SU-DHL-6 (cell line): ENCODE results near the gene IQSEC3.

ENCODE experiments used
- H2AFZ ChIP-seq: fragments of 200-600 bp; sonication (generic); 2 replicates; pipeline ENCODE4 v1.6.1; 2014; ENCODE audit warnings: low read depth, mild to moderate bottlenecking, moderate library complexity, mixed read lengths, antibody characterized with exemption, low read length; ENCODE audit not compliant: severe bottlenecking
- H3F3A ChIP-seq: fragments of 200-600 bp; shearing (Covaris generic); 2 replicates; pipeline ENCODE4 v1.6.0; 2016; ENCODE audit warnings: antibody characterized with exemption, mild to moderate bottlenecking; ENCODE audit not compliant: insufficient read depth
- H3K27ac ChIP-seq: fragments of 200-600 bp; sonication (generic); 2 replicates; pipeline ENCODE4 v1.5.1; 2016; ENCODE audit warnings: low read depth, mild to moderate bottlenecking, low read length, moderate library complexity, mixed read lengths
- H3K27me3 ChIP-seq: fragments of 200-600 bp; sonication (generic), shearing (Covaris generic); 2 replicates; pipeline ENCODE4 v1.6.0; 2014; ENCODE audit warnings: mild to moderate bottlenecking, low read length
- H3K36me3 ChIP-seq: fragments of 200-600 bp; sonication (generic); 2 replicates; pipeline ENCODE4 v1.6.1; 2014; ENCODE audit warnings: mild to moderate bottlenecking, low read length, mixed read lengths
- H3K4me2 ChIP-seq: fragments of 300-600, 200-600 bp; shearing (Covaris generic), sonication (generic); 2 replicates; pipeline ENCODE4 v1.6.0; 2014; ENCODE audit warnings: low read length, low read depth, mild to moderate bottlenecking; ENCODE audit not compliant: poor library complexity, severe bottlenecking
- H3K4me3 ChIP-seq: fragments of 200-600 bp; sonication (generic); 2 replicates; pipeline ENCODE4 v1.5.1; 2014; ENCODE audit warnings: antibody characterized with exemption, low read length, mild to moderate bottlenecking, mixed read lengths; ENCODE audit not compliant: insufficient read depth, poor library complexity, severe bottlenecking
- H3K79me2 ChIP-seq: fragments of 200-600 bp; sonication (generic); 2 replicates; pipeline ENCODE4 v1.6.1; 2014; ENCODE audit warnings: mild to moderate bottlenecking, low read length, moderate library complexity; ENCODE audit not compliant: insufficient read depth
- H3K9ac ChIP-seq: fragments of 200-600 bp; sonication (generic); 2 replicates; pipeline ENCODE4 v1.7.0; 2014; ENCODE audit warnings: mild to moderate bottlenecking, low read length
- H3K9me2 ChIP-seq: fragments of 200-600 bp; sonication (generic); replicated peaks from 2 replicates; pipeline ENCODE4 v1.6.1; 2014; ENCODE audit warnings: low read length; ENCODE audit not compliant: insufficient read depth
- H3K9me3 ChIP-seq: fragments of 200-600 bp; sonication (generic); 2 replicates; pipeline ENCODE4 v1.6.1; 2014; ENCODE audit warnings: low read length, mixed read lengths; ENCODE audit not compliant: insufficient read depth
- H4K20me1 ChIP-seq: fragments of 200-600 bp; sonication (generic); 2 replicates; pipeline ENCODE4 v1.6.1; 2014; ENCODE audit warnings: low read depth, mild to moderate bottlenecking, antibody characterized with exemption, low read length, moderate library complexity, mixed read lengths
- EZH2phosphoT487 ChIP-seq: fragments of 200-600 bp; sonication (generic), shearing (Covaris generic); conservative IDR thresholded peaks from 2 replicates; pipeline ENCODE4 v1.6.1; 2018; ENCODE audit warnings: mild to moderate bottlenecking, antibody characterized with exemption, low read length, moderate library complexity, mixed read lengths
- TF ChIP-seq, protein P1 (sequence below): fragments of 200-600 bp; sonication (generic); IDR thresholded peaks from one replicate; pipeline ENCODE4 v1.5.1; 2017; ENCODE audit warnings: antibody characterized with exemption, mild to moderate bottlenecking, low read length, moderate library complexity; ENCODE audit not compliant: insufficient read depth, poor library complexity, severe bottlenecking

IQSEC3 gene

DNA sequence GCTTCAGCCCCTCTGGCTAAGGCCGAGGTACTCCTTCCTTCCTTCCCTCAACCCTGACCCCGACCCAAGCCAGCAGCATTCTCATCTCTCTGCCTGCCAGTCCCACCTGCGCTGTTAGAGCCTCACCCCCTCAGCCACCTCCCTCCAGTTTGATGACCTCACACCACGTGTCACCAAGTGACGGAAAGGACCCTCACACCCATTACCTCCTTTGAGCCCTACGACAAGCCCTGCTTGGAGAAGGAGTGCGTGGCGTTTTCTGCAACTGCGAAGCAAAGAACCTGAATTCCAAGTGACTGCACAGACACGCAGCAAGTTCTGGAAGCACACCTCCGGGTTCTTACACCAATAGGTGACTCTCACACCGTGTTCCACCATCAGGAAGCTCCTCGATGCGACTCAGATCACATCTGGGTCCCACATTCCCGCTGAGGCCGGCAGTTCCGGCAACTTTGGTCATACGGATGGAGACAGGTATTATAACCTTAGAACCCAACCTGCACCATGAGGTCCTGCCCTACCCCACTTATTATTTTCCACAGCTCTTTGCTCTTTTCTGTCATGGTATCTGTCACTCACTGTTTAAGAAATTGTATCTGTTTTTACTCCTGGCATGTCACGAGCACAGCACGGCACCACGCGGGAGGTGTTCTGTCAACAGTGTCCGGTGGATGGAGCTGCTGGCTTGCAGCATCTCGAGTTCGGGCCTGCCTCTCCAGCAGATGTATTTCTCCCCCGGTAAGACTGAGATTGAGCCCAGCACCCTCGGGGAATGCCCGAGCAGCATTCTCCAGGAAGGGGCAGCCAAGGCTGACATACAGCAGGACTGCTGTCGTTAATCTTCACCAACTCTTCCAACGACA, 152.4 kb downstream of the IQSEC3 start:
- Histone ChIP-seq H4K20me1 (no peaks in the 10 kb centered on the region), H3K79me2 (no peaks in the 10 kb centered on the region), H3K4me2 (no peak overlapping the region), H3K9ac (no peak overlapping the region), H3F3A (no peaks in the 10 kb centered on the region), H3K9me3 (no peaks in the 10 kb centered on the region), H3K27ac (no peak overlapping the region), H2AFZ (no peak overlapping the region), H3K4me3 (no peak overlapping the region), H3K27me3 (no peaks in the 10 kb centered on the region), H3K36me3 (no peaks in the 10 kb centered on the region), H3K9me2 (no peaks in the 10 kb centered on the region)
- TF ChIP-seq, protein P1, sequence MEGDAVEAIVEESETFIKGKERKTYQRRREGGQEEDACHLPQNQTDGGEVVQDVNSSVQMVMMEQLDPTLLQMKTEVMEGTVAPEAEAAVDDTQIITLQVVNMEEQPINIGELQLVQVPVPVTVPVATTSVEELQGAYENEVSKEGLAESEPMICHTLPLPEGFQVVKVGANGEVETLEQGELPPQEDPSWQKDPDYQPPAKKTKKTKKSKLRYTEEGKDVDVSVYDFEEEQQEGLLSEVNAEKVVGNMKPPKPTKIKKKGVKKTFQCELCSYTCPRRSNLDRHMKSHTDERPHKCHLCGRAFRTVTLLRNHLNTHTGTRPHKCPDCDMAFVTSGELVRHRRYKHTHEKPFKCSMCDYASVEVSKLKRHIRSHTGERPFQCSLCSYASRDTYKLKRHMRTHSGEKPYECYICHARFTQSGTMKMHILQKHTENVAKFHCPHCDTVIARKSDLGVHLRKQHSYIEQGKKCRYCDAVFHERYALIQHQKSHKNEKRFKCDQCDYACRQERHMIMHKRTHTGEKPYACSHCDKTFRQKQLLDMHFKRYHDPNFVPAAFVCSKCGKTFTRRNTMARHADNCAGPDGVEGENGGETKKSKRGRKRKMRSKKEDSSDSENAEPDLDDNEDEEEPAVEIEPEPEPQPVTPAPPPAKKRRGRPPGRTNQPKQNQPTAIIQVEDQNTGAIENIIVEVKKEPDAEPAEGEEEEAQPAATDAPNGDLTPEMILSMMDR, result no peak
- no peak for TF ChIP-seq EZH2phosphoT487

DNA sequence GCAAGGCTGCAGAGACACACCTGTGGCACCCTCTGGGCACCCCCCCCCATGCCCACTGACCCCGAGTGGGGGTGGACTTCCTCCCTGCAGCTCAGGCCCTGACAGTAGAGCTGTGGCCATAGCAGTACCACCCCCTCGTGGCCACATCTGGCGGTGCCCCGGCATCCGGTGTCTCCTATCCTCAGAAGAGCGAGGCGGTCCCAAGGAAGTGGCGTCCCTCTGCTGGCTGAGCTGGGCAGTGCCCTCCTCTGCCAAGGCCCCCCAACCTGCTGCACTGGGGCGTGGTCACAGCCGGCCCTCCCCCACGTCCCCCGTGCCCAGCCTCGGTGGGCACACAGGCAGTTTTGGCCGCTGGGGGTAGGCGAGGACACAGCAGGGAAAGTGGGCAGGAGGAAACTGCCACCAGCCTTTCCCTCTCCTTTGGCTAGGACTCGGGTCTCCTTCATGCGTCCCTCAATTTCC, 153.4 kb downstream of the IQSEC3 start:
- H3K27me3 ChIP-seq, result no peaks in the 10 kb centered on the region
- TF ChIP-seq, protein P1, result peak; percentile 89
- no peak for TF ChIP-seq EZH2phosphoT487
- H3K36me3 ChIP-seq, result no peaks in the 10 kb centered on the region
- no peaks in the 10 kb centered on the region for H4K20me1 ChIP-seq
- no peak overlapping the region for H2AFZ ChIP-seq
- H3K9me3 ChIP-seq, result no peaks in the 10 kb centered on the region
- H3K79me2 ChIP-seq, result no peaks in the 10 kb centered on the region
- H3K4me2 ChIP-seq, result no peak overlapping the region
- no peak overlapping the region for H3K27ac ChIP-seq
- H3F3A ChIP-seq, result no peaks in the 10 kb centered on the region
- no peak overlapping the region for H3K4me3 ChIP-seq
- H3K9ac ChIP-seq, result no peak overlapping the region
- H3K9me2 ChIP-seq, result no peaks in the 10 kb centered on the region

DNA sequence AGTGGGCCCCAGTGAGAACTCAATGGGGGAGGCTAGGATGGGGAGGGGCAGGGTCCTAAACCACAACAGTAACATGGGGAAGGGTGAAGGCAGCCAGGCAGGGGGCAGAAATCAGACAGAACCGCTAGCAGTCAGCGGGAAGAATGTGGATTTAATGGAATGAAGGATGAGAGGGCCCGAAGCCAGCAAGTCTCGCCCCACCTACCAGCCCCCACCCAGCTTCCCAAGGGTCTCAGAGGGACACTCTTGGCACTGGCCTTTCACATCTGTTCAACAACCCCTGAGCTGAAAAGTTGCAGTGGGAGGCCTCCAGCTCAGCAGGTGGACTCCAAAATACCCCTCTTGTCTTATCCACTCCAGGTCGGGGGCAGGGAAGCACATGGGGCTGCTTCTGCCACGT, 153.9 kb downstream of the IQSEC3 start:
- no peaks in the 10 kb centered on the region for H3K27me3 ChIP-seq

More for the DNA sequence above, 153.9 kb downstream of the IQSEC3 start:
- Histone ChIP-seq H3K4me3 (no peak overlapping the region), H2AFZ (no peak overlapping the region), H3K9me2 (no peaks in the 10 kb centered on the region), H4K20me1 (no peaks in the 10 kb centered on the region), H3K36me3 (no peaks in the 10 kb centered on the region), H3K79me2 (no peaks in the 10 kb centered on the region), H3F3A (no peaks in the 10 kb centered on the region), H3K9me3 (no peaks in the 10 kb centered on the region), H3K9ac (no peak overlapping the region), H3K4me2 (no peak overlapping the region), H3K27ac (no peak overlapping the region)
- TF ChIP-seq EZH2phosphoT487, result no peak
- TF ChIP-seq, protein P1, result no peak
